K562 (cell line): ENCODE data around the gene NUDT22. TPM values are rescaled to one million over a fixed set of nuclear protein-coding genes. Genes with fewer than 3 reads are reported as not detected.

ENCODE experiments used
- CREB3L1 ChIP-seq: fragments of 450-650 bp; IDR thresholded peaks from 2 replicates; pipeline ENCODE4 v1.6.1; 2014; ENCODE audit warnings: low read depth, mild to moderate bottlenecking, moderate library complexity, borderline replicate concordance
- CREBBP ChIP-seq: IDR thresholded peaks from one replicate; pipeline ENCODE4 v1.6.1; 2012; ENCODE audit warnings: low read depth, mild to moderate bottlenecking, control low read depth, inconsistent platforms, low read length
- ID3 ChIP-seq, 2 experiments: fragments of 250-450 bp in 1 of 2; fragments of 450-650 bp in 1 of 2; sonication (Bioruptor Pico) in 1 of 2; IDR thresholded peaks; 2 replicates each; pipeline versions ENCODE4 v1.6.1 to v1.8.0; 2016 to 2021; ENCODE audit warnings: mild to moderate bottlenecking in 2 of 2, moderate library complexity in 2 of 2, missing compliant biosample characterization in 1 of 2, missing genetic modification characterization in 1 of 2
- KDM5B ChIP-seq: fragments of 200-600 bp; sonication (generic); IDR thresholded peaks from 2 replicates; pipeline ENCODE4 v1.6.1; 2012; ENCODE audit warnings: low read depth, mild to moderate bottlenecking, moderate library complexity, low read length, control low read depth, inconsistent platforms; ENCODE audit not compliant: insufficient replicate concordance
- MYBL2 ChIP-seq, 2 experiments: fragments of 450-650 bp in 1 of 2; sonication (generic) in 1 of 2; formaldehyde crosslinking in 1 of 2; IDR thresholded peaks; 2 replicates each; pipeline versions ENCODE4 v1.6.1 to v1.8.1; 2017 to 2022; ENCODE audit warnings: borderline replicate concordance in 1 of 2, inconsistent platforms in 1 of 2, low read depth in 1 of 2, mild to moderate bottlenecking in 1 of 2, missing genetic modification reagents in 1 of 2, moderate library complexity in 1 of 2
- NFXL1 ChIP-seq: fragments of 450-650 bp; formaldehyde crosslinking; IDR thresholded peaks from 2 replicates; pipeline ENCODE4 v1.4.0; 2021; ENCODE audit warnings: mild to moderate bottlenecking
- SMARCB1 ChIP-seq: IDR thresholded peaks from 2 replicates; pipeline ENCODE4 v1.6.1; 2011; ENCODE audit warnings: improper control_type of control experiment, low read depth; ENCODE audit not compliant: insufficient read length
- ZNF121 ChIP-seq: sonication (generic); formaldehyde crosslinking; conservative IDR thresholded peaks from 2 replicates; pipeline ENCODE4 v1.8.0; 2022; ENCODE audit warnings: missing genetic modification reagents
- ZNF311 ChIP-seq: fragments of 250-450 bp; sonication (Bioruptor Pico); IDR thresholded peaks from 2 replicates; pipeline ENCODE4 v1.4.0; 2020; ENCODE audit warnings: mild to moderate bottlenecking, moderate library complexity
- polyA plus RNA-seq, 8 experiments: library from polyadenylated mRNA; depleted of rRNA in 4 of 8; stranded (reverse) in 5 of 8; unstranded in 3 of 8; fragments of >200 nt; fragmentation: Nextera tagmentation in 2 of 8; fragmentation: Illumina TruSeq in 1 of 8; extraction: Ambion mirVana in 2 of 8; extraction: Trizol in 1 of 8; gene quantifications; 2 replicates each; pipeline versions ENCODE4 v1.2.1 to v1.2.3, GENCODE V29; 2011 to 2014; ENCODE audit warnings: inconsistent platforms in 1 of 8, missing spikeins in 1 of 8
- total RNA-seq, 7 experiments: library from RNA; depleted of rRNA in 6 of 7; stranded (reverse); fragments of >200 nt in 6 of 7; fragmentation: Illumina TruSeq in 2 of 7; extraction: Trizol in 2 of 7; gene quantifications; 2 replicates each; pipeline versions ENCODE4 v1.2.1 to v1.2.3, GENCODE V29; 2011 to 2021; ENCODE audit warnings: low replicate concordance in 1 of 7
- TF ChIP-seq, protein P1 (sequence below): sonication (generic); formaldehyde crosslinking; IDR thresholded peaks from 2 replicates; pipeline ENCODE4 v1.4.0; 2020; ENCODE audit warnings: mild to moderate bottlenecking, missing genetic modification reagents
- TF ChIP-seq, protein P2 (sequence below): fragments of 450-650 bp; IDR thresholded peaks from one replicate; pipeline ENCODE4 v1.6.1; 2018; ENCODE audit warnings: mild to moderate bottlenecking, moderate library complexity; ENCODE audit not compliant: partially characterized antibody

Gene NUDT22
- total and polyA plus RNA-seq, 9 of the 15 experiments (the other 6 are each of a cell fraction or from before 2014, with no cell fraction given): 6.3 to 92.6 (median 37.4) TPM

DNA sequence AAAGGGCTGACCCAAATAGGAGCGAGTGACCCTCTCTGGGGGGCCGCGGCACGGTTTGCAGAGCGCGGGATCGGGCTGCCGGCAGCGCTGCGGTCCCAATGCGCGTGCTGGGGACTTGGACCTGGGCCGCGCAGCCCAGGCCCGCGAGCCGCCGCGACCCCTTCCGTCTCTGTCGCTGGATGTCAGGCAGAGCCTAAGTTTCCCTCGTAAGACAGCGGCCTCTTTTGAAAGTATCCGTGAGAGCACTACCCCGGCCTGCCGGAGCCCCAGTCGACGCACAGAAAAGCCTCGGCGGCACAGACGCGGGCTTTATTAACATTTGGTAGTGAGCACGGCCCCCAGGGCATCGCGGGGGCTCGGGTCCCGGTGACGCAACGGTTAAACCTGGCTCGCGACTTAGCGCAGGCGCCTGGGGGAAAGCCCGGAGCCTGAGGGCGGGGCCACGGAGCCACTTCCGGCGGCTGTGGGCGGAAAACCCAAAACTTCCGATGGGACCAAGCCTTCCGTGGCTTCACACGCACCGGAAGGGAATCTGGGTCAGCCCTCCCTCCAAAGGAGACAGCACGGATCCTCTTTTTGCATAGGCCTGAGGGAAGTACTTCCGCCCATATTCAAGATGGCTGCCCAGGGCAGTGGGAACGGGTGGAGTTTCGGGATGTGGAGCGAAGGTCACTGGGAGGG lies 43.6 kb downstream of the NUDT22 start (continued):
- TF ChIP-seq, protein P1, sequence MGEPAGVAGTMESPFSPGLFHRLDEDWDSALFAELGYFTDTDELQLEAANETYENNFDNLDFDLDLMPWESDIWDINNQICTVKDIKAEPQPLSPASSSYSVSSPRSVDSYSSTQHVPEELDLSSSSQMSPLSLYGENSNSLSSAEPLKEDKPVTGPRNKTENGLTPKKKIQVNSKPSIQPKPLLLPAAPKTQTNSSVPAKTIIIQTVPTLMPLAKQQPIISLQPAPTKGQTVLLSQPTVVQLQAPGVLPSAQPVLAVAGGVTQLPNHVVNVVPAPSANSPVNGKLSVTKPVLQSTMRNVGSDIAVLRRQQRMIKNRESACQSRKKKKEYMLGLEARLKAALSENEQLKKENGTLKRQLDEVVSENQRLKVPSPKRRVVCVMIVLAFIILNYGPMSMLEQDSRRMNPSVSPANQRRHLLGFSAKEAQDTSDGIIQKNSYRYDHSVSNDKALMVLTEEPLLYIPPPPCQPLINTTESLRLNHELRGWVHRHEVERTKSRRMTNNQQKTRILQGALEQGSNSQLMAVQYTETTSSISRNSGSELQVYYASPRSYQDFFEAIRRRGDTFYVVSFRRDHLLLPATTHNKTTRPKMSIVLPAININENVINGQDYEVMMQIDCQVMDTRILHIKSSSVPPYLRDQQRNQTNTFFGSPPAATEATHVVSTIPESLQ (CRISPR knock-in tag): peak; percentile 80; the same call in 1 of the 2 replicates
- TF ChIP-seq ID3 (CRISPR knock-in tag; IDR thresholded peaks at IDR 0.05) (no peak), ID3 (tag; IDR thresholded peaks at IDR 0.05) (no peak; the same call in 1 of the 2 replicates), ZNF311 (CRISPR knock-in tag) (no peak), NFXL1 (CRISPR knock-in tag) (no peak), ZNF121 (CRISPR knock-in tag) (no peak), MYBL2 (IDR thresholded peaks at IDR 0.05; ENCODE audit: low read depth) (no peak), MYBL2 (CRISPR knock-in tag; IDR thresholded peaks at IDR 0.05; ENCODE audit: borderline replicate concordance) (no peak), CREBBP (no peak), KDM5B (no peak), SMARCB1 (no peak), CREB3L1 (no peak)
- TF ChIP-seq, protein P2, sequence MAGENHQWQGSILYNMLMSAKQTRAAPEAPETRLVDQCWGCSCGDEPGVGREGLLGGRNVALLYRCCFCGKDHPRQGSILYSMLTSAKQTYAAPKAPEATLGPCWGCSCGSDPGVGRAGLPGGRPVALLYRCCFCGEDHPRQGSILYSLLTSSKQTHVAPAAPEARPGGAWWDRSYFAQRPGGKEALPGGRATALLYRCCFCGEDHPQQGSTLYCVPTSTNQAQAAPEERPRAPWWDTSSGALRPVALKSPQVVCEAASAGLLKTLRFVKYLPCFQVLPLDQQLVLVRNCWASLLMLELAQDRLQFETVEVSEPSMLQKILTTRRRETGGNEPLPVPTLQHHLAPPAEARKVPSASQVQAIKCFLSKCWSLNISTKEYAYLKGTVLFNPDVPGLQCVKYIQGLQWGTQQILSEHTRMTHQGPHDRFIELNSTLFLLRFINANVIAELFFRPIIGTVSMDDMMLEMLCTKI: no peak
